Lung (tissue), 12 donors: Measurements from ENCODE around the gene PRDM16. TPM values are rescaled to one million over a fixed set of nuclear protein-coding genes. Genes with fewer than 3 reads are reported as not detected.

Experiments used
- ATAC-seq: fragments of 200-7000 bp; cut with Tn5 transposase; one replicate; pipeline ENCODE4 v1.9.1; 2020; ENCODE audit warnings: moderate number of reproducible peaks; ENCODE audit not compliant: insufficient read depth, low FRiP score
- DNase-seq, 3 donors: peaks; one replicate each; pipeline ENCODE4 v3.0.0-alpha.2; 2013 to 2017
- H3K27ac ChIP-seq, 2 donors: one replicate each; pipeline ENCODE4 v1.5.1; 2013; ENCODE audit warnings: mild to moderate bottlenecking in 2 of 2, moderate library complexity in 2 of 2, control low read depth in 1 of 2, inconsistent platforms in 1 of 2, low read depth in 1 of 2, low read length in 1 of 2
- H3K27me3 ChIP-seq, 3 donors: one replicate each; pipeline ENCODE4 v1.5.1; 2013; ENCODE audit warnings: low read length in 2 of 3; ENCODE audit not compliant: control insufficient read depth in 3 of 3, insufficient read depth in 3 of 3
- H3K36me3 ChIP-seq, 4 donors: one replicate each; pipeline ENCODE4 v1.5.1; 2013; ENCODE audit warnings: low read length in 4 of 4, mild to moderate bottlenecking in 1 of 4, moderate library complexity in 1 of 4; ENCODE audit not compliant: control insufficient read depth in 4 of 4, insufficient read depth in 4 of 4
- H3K4me1 ChIP-seq, 5 donors: one replicate each; pipeline ENCODE4 v1.5.1; 2013; ENCODE audit warnings: low read length in 5 of 5, mild to moderate bottlenecking in 2 of 5, moderate library complexity in 1 of 5; ENCODE audit not compliant: control insufficient read depth in 5 of 5, insufficient read depth in 5 of 5
- H3K4me3 ChIP-seq: one replicate; pipeline ENCODE4 v1.5.1; 2013; ENCODE audit warnings: mild to moderate bottlenecking, control low read depth, moderate library complexity
- H3K9ac ChIP-seq, 2 donors: one replicate each; pipeline ENCODE4 v1.5.1; 2013; ENCODE audit warnings: low read length in 2 of 2, control low read depth in 1 of 2; ENCODE audit not compliant: insufficient read depth in 1 of 2
- H3K9me3 ChIP-seq, 4 donors: one replicate each; pipeline ENCODE4 v1.5.1; 2013; ENCODE audit warnings: low read length in 3 of 4, mild to moderate bottlenecking in 1 of 4, moderate library complexity in 1 of 4; ENCODE audit not compliant: control insufficient read depth in 4 of 4, insufficient read depth in 3 of 4
- WGBS, 2 donors: extraction: QIAGEN DNeasy Blood & Tissue Kit; methylation state at CpG; one replicate each; pipeline ENCODE4 v1.1.7; 2013; 5-methylcytosine and 5-hydroxymethylcytosine counted together
- polyA plus RNA-seq, 2 donors: library from polyadenylated mRNA; stranded (reverse); fragments of 200-250 nt; gene quantifications; one replicate each; pipeline ENCODE4 v1.2.1, GENCODE V29; 2013
- total RNA-seq, 2 donors: library from RNA; depleted of rRNA in 1 of 2; stranded (reverse); fragments of >200 nt in 1 of 2; gene quantifications; one replicate each; pipeline ENCODE4 v1.2.1, GENCODE V29; 2014 to 2021
- TF ChIP-seq, protein P1 (sequence below): IDR thresholded peaks from 2 replicates; pipeline ENCODE4 v1.5.1; 2012; ENCODE audit warnings: mild to moderate bottlenecking; ENCODE audit errors: control extremely low read depth, extremely low read depth
- donor health status: control.
- donor health status: control.
- donor health status: Bipolar disorder and iron deficiency.
- donor health status: healthy.
- donor health status: DM: yes; HTN: yes; CAD: no.

Gene PRDM16
- total and polyA plus RNA-seq, 4 donors = 2.4 to 36.5 (median 13.1) TPM

GRCh38 chr1:3114846-3115245 lies 45.8 kb downstream of the PRDM16 start:
- DNase-seq (no peak), ATAC-seq (no peak)
- peaks cover 0 to 18% (median 6%) of the 10 kb centered on the region in 5 donors for H3K4me1 ChIP-seq
- H3K36me3 ChIP-seq = no peaks in the 10 kb centered on the region
- H3K9me3 ChIP-seq = no peaks in the 10 kb centered on the region
- peaks cover 0 to 8% (median 4%) of the 10 kb centered on the region in 3 donors for H3K27me3 ChIP-seq
- H3K9ac ChIP-seq = no peak overlapping the region
- H3K4me3 ChIP-seq = no peak overlapping the region
- TF ChIP-seq, protein P1, sequence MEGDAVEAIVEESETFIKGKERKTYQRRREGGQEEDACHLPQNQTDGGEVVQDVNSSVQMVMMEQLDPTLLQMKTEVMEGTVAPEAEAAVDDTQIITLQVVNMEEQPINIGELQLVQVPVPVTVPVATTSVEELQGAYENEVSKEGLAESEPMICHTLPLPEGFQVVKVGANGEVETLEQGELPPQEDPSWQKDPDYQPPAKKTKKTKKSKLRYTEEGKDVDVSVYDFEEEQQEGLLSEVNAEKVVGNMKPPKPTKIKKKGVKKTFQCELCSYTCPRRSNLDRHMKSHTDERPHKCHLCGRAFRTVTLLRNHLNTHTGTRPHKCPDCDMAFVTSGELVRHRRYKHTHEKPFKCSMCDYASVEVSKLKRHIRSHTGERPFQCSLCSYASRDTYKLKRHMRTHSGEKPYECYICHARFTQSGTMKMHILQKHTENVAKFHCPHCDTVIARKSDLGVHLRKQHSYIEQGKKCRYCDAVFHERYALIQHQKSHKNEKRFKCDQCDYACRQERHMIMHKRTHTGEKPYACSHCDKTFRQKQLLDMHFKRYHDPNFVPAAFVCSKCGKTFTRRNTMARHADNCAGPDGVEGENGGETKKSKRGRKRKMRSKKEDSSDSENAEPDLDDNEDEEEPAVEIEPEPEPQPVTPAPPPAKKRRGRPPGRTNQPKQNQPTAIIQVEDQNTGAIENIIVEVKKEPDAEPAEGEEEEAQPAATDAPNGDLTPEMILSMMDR = no peak
- 79 to 95% methylated on average over 8 of the region's 8 CpGs for WGBS, 2 donors
- no peak overlapping the region for H3K27ac ChIP-seq

GRCh38 chr1:3115275-3116149 lies 46.5 kb downstream of the PRDM16 start:
- Histone ChIP-seq H3K36me3 (no peaks in the 10 kb centered on the region), H3K4me1 (peaks cover 0 to 23% (median 7%) of the 10 kb centered on the region in 5 donors), H3K9ac (no peak overlapping the region), H3K27me3 (peaks cover 0 to 6% (median 4%) of the 10 kb centered on the region in 3 donors), H3K27ac (no peak overlapping the region), H3K4me3 (no peak overlapping the region), H3K9me3 (no peaks in the 10 kb centered on the region)
- TF ChIP-seq, protein P1 = no peak
- DNase-seq (no peak), ATAC-seq (no peak)
- WGBS, 2 donors = 80 to 89% methylated on average over 35 to 38 of the region's 38 CpGs

GRCh38 chr1:3116150-3116510 lies 47.1 kb downstream of the PRDM16 start:
- Histone ChIP-seq H3K27ac (no peak overlapping the region), H3K36me3 (no peaks in the 10 kb centered on the region), H3K9me3 (no peaks in the 10 kb centered on the region), H3K9ac (no peak overlapping the region), H3K4me3 (no peak overlapping the region), H3K4me1 (peaks cover 0 to 23% (median 7%) of the 10 kb centered on the region in 5 donors), H3K27me3 (peaks cover 0 to 5% (median 4%) of the 10 kb centered on the region in 3 donors)
- ATAC-seq (no peak), DNase-seq (no peak)
- WGBS, 2 donors = 91 to 93% methylated on average over 18 of the region's 18 CpGs
- TF ChIP-seq, protein P1 = no peak
